ENCODE results near the gene ATAT1. TPM values are rescaled to one million over a fixed set of nuclear protein-coding genes. Genes with fewer than 3 reads are reported as not detected.
A peak's percentile ranks its signal among the peaks of the same experiment; 100 is the strongest.

Gene ATAT1
- total and polyA plus RNA-seq, 2 of the 13 experiments (the other 11 are each of a cell fraction or from before 2014, with no cell fraction given) = 9.2 to 23.6 TPM

DNA sequence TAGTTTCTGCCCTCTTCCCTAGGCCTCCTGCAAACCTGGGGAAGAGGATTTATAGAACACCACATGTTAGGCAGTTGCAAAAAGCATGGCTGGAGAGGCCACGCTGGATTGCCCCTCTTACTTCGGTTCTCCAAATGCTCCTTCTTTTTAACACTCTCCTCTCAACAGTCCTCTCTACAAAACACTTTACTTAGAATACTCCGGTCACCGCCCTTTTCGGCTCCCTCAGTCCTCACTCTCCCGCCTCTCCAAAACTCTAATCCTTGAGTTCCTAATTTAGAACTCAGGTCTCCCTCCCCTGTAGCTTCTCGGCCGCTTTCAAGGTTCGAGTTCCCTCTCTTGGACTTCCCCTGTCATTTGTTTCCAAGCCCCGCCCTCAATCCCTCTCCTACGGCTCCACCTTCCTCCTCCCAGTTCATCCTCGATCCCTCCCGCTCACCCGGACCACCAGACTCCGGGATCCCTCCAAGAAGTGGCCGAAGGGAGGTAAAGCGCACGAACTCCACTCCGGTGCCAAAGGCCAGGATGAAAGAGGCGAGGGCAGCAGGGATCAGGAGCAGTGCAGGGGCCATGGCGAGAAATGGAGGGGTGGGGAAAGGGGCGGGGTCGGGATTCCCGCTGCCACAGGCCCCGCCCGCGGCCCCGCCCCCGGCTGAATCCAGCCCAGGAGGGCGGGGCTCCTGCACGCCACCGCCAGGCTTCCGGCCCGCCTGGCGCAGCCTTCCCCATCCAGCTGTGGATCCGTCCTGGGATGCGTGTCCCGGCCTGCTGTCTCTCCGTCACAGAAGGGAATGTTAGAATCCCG lies 63.9 kb downstream of the ATAT1 start, which contains the start of gene NRM (continued):
- TF ChIP-seq, protein P1, sequence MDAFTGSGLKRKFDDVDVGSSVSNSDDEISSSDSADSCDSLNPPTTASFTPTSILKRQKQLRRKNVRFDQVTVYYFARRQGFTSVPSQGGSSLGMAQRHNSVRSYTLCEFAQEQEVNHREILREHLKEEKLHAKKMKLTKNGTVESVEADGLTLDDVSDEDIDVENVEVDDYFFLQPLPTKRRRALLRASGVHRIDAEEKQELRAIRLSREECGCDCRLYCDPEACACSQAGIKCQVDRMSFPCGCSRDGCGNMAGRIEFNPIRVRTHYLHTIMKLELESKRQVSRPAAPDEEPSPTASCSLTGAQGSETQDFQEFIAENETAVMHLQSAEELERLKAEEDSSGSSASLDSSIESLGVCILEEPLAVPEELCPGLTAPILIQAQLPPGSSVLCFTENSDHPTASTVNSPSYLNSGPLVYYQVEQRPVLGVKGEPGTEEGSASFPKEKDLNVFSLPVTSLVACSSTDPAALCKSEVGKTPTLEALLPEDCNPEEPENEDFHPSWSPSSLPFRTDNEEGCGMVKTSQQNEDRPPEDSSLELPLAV (CRISPR knock-in tag; conservative IDR thresholded peaks at IDR 0.05; ENCODE audit: low read depth) = no peak
- TF ChIP-seq, protein P2, sequence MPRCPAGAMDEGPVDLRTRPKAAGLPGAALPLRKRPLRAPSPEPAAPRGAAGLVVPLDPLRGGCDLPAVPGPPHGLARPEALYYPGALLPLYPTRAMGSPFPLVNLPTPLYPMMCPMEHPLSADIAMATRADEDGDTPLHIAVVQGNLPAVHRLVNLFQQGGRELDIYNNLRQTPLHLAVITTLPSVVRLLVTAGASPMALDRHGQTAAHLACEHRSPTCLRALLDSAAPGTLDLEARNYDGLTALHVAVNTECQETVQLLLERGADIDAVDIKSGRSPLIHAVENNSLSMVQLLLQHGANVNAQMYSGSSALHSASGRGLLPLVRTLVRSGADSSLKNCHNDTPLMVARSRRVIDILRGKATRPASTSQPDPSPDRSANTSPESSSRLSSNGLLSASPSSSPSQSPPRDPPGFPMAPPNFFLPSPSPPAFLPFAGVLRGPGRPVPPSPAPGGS (CRISPR knock-in tag; IDR thresholded peaks at IDR 0.05) = 0 out of 2 replicates have a peak, but pooled peaks have one; percentile 21
- TF ChIP-seq ZNF672 (CRISPR knock-in tag; IDR thresholded peaks at IDR 0.05) (no peak), ZNF788 (CRISPR knock-in tag; IDR thresholded peaks at IDR 0.05; ENCODE audit: borderline replicate concordance) (peak; percentile 60; the same call in 1 of the 2 replicates), ZNF850 (CRISPR knock-in tag; conservative IDR thresholded peaks at IDR 0.05) (no peak), SP140L (CRISPR knock-in tag; IDR thresholded peaks at IDR 0.05; ENCODE audit: borderline replicate concordance) (no peak), ZNF530 (CRISPR knock-in tag; IDR thresholded peaks at IDR 0.05; ENCODE audit: low read depth) (no peak), HHEX (CRISPR knock-in tag; IDR thresholded peaks at IDR 0.05) (no peak), ZNF879 (CRISPR knock-in tag; IDR thresholded peaks at IDR 0.05) (no peak), ZNF17 (CRISPR knock-in tag; IDR thresholded peaks at IDR 0.05) (no peak), ZFP41 (CRISPR knock-in tag; IDR thresholded peaks at IDR 0.05; ENCODE audit: borderline replicate concordance) (no peak), ZNF7 (CRISPR knock-in tag; IDR thresholded peaks at IDR 0.05) (no peak), ZNF20 (CRISPR knock-in tag; IDR thresholded peaks at IDR 0.05) (no peak), KLF11 (CRISPR knock-in tag; IDR thresholded peaks at IDR 0.05) (no peak), ZMAT3 (CRISPR knock-in tag; conservative IDR thresholded peaks at IDR 0.05) (no peak), HNRNPK (IDR thresholded peaks at IDR 0.05; ENCODE audit: low read depth, low read length, poor library complexity, severe bottlenecking) (peak; percentile 89), ZNF839 (CRISPR knock-in tag; IDR thresholded peaks at IDR 0.05; ENCODE audit: borderline replicate concordance) (no peak), SSRP1 (CRISPR knock-in tag; IDR thresholded peaks at IDR 0.05) (no peak), NAIF1 (CRISPR knock-in tag; IDR thresholded peaks at IDR 0.05; ENCODE audit: borderline replicate concordance) (no peak), KDM6A (CRISPR knock-in tag; IDR thresholded peaks at IDR 0.05; ENCODE audit: low read depth) (no peak), ZBTB7A (CRISPR knock-in tag; IDR thresholded peaks at IDR 0.05) (no peak)
- TF ChIP-seq, protein P3, sequence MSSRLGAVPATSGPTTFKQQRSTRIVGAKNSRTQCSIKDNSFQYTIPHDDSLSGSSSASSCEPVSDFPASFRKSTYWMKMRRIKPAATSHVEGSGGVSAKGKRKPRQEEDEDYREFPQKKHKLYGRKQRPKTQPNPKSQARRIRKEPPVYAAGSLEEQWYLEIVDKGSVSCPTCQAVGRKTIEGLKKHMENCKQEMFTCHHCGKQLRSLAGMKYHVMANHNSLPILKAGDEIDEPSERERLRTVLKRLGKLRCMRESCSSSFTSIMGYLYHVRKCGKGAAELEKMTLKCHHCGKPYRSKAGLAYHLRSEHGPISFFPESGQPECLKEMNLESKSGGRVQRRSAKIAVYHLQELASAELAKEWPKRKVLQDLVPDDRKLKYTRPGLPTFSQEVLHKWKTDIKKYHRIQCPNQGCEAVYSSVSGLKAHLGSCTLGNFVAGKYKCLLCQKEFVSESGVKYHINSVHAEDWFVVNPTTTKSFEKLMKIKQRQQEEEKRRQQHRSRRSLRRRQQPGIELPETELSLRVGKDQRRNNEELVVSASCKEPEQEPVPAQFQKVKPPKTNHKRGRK (CRISPR knock-in tag; IDR thresholded peaks at IDR 0.05) = no peak
- TF ChIP-seq, protein P4, sequence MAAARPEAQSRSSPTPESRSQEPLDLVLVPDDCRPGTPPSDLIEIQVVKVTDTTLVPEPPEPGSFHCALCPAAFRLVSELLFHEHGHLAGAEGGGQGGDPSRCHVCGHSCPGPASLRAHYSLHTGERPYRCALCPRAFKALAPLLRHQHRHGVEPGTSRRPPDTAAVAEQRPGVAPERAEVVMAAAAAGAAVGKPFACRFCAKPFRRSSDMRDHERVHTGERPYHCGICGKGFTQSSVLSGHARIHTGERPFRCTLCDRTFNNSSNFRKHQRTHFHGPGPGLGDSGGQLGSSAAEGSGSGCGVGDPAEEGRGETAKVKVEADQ (CRISPR knock-in tag; IDR thresholded peaks at IDR 0.05; ENCODE audit: borderline replicate concordance) = no peak
- TF ChIP-seq, protein P5, sequence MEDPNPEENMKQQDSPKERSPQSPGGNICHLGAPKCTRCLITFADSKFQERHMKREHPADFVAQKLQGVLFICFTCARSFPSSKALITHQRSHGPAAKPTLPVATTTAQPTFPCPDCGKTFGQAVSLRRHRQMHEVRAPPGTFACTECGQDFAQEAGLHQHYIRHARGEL (CRISPR knock-in tag; IDR thresholded peaks at IDR 0.05) = no peak
